ENCODE results near the gene ARHGEF28.

The ARHGEF28 gene

GRCh38 chr5:73735032-73735734, 109.2 kb downstream of the ARHGEF28 start:
- no peak for DNase-seq (ENCODE audit: low read depth in 2 of 2)

- no peak for DNase-seq (ENCODE audit: low read depth in 2 of 2)
Measured at GRCh38 chr5:73739650-73740049, 113.7 kb downstream of the ARHGEF28 start.

- no peak for DNase-seq (ENCODE audit: low read depth in 2 of 2)
Measured at GRCh38 chr5:73740274-73740790, 114.3 kb downstream of the ARHGEF28 start.

- no peak for DNase-seq (ENCODE audit: low read depth in 2 of 2)
Measured at GRCh38 chr5:73743161-73743560, 117.2 kb downstream of the ARHGEF28 start.

GRCh38 chr5:73745836-73746235, 119.8 kb downstream of the ARHGEF28 start:
- no peak for DNase-seq (ENCODE audit: low read depth in 2 of 2)

GRCh38 chr5:73746608-73747007, 120.6 kb downstream of the ARHGEF28 start:
- DNase-seq (ENCODE audit: low read depth in 2 of 2): no peak

- no peak for DNase-seq (ENCODE audit: low read depth in 2 of 2)
Measured at GRCh38 chr5:73747696-73748380, 121.8 kb downstream of the ARHGEF28 start.

- DNase-seq (ENCODE audit: low read depth in 2 of 2): no peak
Measured at GRCh38 chr5:73748510-73749400, 122.8 kb downstream of the ARHGEF28 start.

- no peak for DNase-seq (ENCODE audit: low read depth in 2 of 2)
Measured at GRCh38 chr5:73749485-73750270, 123.7 kb downstream of the ARHGEF28 start.

GRCh38 chr5:73751254-73751914, 125.4 kb downstream of the ARHGEF28 start:
- no peak for DNase-seq (ENCODE audit: low read depth in 2 of 2)

GRCh38 chr5:73754254-73754653, 128.3 kb downstream of the ARHGEF28 start:
- DNase-seq (ENCODE audit: low read depth in 2 of 2): no peak

- DNase-seq (ENCODE audit: low read depth in 2 of 2): no peak
Measured at GRCh38 chr5:73757416-73757815, 131.4 kb downstream of the ARHGEF28 start.

- DNase-seq (ENCODE audit: low read depth in 2 of 2): no peak
Measured at GRCh38 chr5:73759771-73760170, 133.8 kb downstream of the ARHGEF28 start.

GRCh38 chr5:73763300-73764032, 137.5 kb downstream of the ARHGEF28 start:
- no peak for DNase-seq (ENCODE audit: low read depth in 2 of 2)

- DNase-seq (ENCODE audit: low read depth in 2 of 2): no peak
Measured at GRCh38 chr5:73764586-73764985, 138.6 kb downstream of the ARHGEF28 start.

GRCh38 chr5:73764996-73765395, 139.0 kb downstream of the ARHGEF28 start:
- DNase-seq (ENCODE audit: low read depth in 2 of 2): no peak

- DNase-seq (ENCODE audit: low read depth in 2 of 2): no peak
Measured at GRCh38 chr5:73766902-73767301, 140.9 kb downstream of the ARHGEF28 start.

- no peak for DNase-seq (ENCODE audit: low read depth in 2 of 2)
Measured at GRCh38 chr5:73770172-73771025, 144.4 kb downstream of the ARHGEF28 start.

GRCh38 chr5:73774924-73775323, 148.9 kb downstream of the ARHGEF28 start:
- DNase-seq (ENCODE audit: low read depth in 2 of 2): no peak
